OCI-LY7 (cell line): ENCODE results near the gene ZNRF3. TPM values are rescaled to one million over a fixed set of nuclear protein-coding genes. Genes with fewer than 3 reads are reported as not detected.

ENCODE experiments used
- BruUV-seq: library from RNA; stranded (reverse); fragments of 400-500 nt; replicated peaks from 2 replicates; lab custom pipeline; 2021; lab: Mats Ljungman, UMichigan
- CTCF ChIA-PET: fragments of 300-600 bp; sonication (Branson Sonifier 250); formaldehyde crosslinking; loops from one replicate; lab custom pipeline; 2022; ENCODE audit warnings: antibody characterized with exemption; ENCODE audit not compliant: unreplicated experiment; lab: Charles Lee
- POLR2A ChIA-PET: fragments of 300-600 bp; sonication (Branson Sonifier 250); formaldehyde crosslinking; loops from one replicate; lab custom pipeline; 2022; ENCODE audit warnings: antibody characterized with exemption; lab: Charles Lee
- DNase-seq: peaks from one replicate; pipeline ENCODE4 v3.0.0-alpha.2; 2015; ENCODE audit warnings: low spot score
- H2AFZ ChIP-seq: fragments of 200-600 bp; sonication (generic), shearing (Covaris generic); 2 replicates; pipeline ENCODE4 v1.6.1; 2014; ENCODE audit warnings: mild to moderate bottlenecking, antibody characterized with exemption, low read length, moderate library complexity
- H3K27ac ChIP-seq: fragments of 200-600 bp; sonication (generic); 2 replicates; pipeline ENCODE4 v1.5.1; 2014; ENCODE audit warnings: mixed run types, low read depth, mild to moderate bottlenecking, moderate library complexity, low read length, inconsistent platforms; ENCODE audit not compliant: poor library complexity, severe bottlenecking
- H3K36me3 ChIP-seq: fragments of 200-600 bp; sonication (generic); 2 replicates; pipeline ENCODE4 v1.6.1; 2014; ENCODE audit warnings: mild to moderate bottlenecking, antibody characterized with exemption, low read length, moderate library complexity, mixed read lengths; ENCODE audit not compliant: insufficient read depth
- H3K4me1 ChIP-seq: fragments of 200-600 bp; sonication (generic); 2 replicates; pipeline ENCODE4 v1.5.1; 2014; ENCODE audit warnings: mild to moderate bottlenecking, low read length; ENCODE audit not compliant: insufficient read depth, poor library complexity, severe bottlenecking
- H3K4me2 ChIP-seq: fragments of 200-600 bp; sonication (generic); 2 replicates; pipeline ENCODE4 v1.6.1; 2014; ENCODE audit warnings: mild to moderate bottlenecking, low read length
- H3K4me3 ChIP-seq: fragments of 200-600 bp; sonication (generic); 2 replicates; pipeline ENCODE4 v1.5.1; 2014; ENCODE audit warnings: mild to moderate bottlenecking, low read depth, low read length; ENCODE audit not compliant: poor library complexity, severe bottlenecking
- H3K79me2 ChIP-seq: fragments of 200-600 bp; sonication (generic); 2 replicates; pipeline ENCODE4 v1.6.1; 2016; ENCODE audit warnings: low read depth, mild to moderate bottlenecking, low read length, moderate library complexity, mixed read lengths; ENCODE audit not compliant: insufficient read depth
- H3K9me2 ChIP-seq: fragments of 200-600 bp; sonication (generic); 2 replicates; pipeline ENCODE4 v1.6.1; 2016; ENCODE audit warnings: mild to moderate bottlenecking, low read length, mixed read lengths; ENCODE audit not compliant: insufficient read depth
- H3K9me3 ChIP-seq: fragments of 200-600 bp; sonication (generic); 2 replicates; pipeline ENCODE4 v1.6.1; 2014; ENCODE audit warnings: mild to moderate bottlenecking, mixed run types, low read length, mixed read lengths
- H4K20me1 ChIP-seq: fragments of 200-600 bp; sonication (generic); 2 replicates; pipeline ENCODE4 v1.6.1; 2014; ENCODE audit warnings: mild to moderate bottlenecking, antibody characterized with exemption, low read length, moderate library complexity, mixed read lengths; ENCODE audit not compliant: insufficient read depth
- EZH2phosphoT487 ChIP-seq: fragments of 200-600 bp; sonication (generic); IDR thresholded peaks from 2 replicates; pipeline ENCODE4 v1.6.1; 2018; ENCODE audit warnings: low read depth, borderline replicate concordance, mild to moderate bottlenecking, mixed run types, antibody characterized with exemption, low read length, moderate library complexity, mixed read lengths
- intact Hi-C: fragments of 100-400 bp; cut with micrococcal nuclease; formaldehyde crosslinking; loops from one replicate; pipeline ENCODE4 v1.10.0; 2022; ENCODE audit not compliant: unreplicated experiment
- total RNA-seq, 2 experiments: library from RNA; depleted of rRNA in 1 of 2; stranded (reverse); fragments of >200 nt in 1 of 2; shearing (Covaris generic) in 1 of 2; gene quantifications; 2 replicates each; pipeline ENCODE4 v1.2.3, GENCODE V29; 2014 to 2022
- TF ChIP-seq, protein P1 (sequence below): fragments of 200-600 bp; sonication (generic); conservative IDR thresholded peaks from 2 replicates; pipeline ENCODE4 v1.5.1; 2014; ENCODE audit warnings: mild to moderate bottlenecking, antibody characterized with exemption, low read length, moderate library complexity, mixed read lengths

Gene ZNRF3
- total RNA-seq, 2 experiments from 2014 or later = 3.6 to 3.9 TPM

DNA sequence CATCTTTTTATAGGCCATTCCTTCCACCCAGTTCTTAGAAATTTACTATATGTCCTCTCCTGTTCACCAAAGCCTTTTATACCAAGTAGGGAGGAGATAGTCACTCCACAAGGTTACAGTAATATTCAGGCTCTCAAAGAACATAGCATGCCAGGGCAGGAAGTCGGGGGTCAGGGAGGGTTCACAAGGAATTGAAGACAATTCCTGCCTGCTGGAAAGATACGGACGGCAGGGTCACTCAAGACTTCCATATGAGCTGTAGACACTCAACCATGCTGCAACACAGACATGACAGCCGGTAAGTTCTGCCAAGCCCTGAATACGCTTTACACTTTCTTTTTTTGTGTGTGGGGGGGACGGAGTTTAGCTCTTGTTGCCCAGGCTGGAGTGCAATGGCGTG lies 177.6 kb downstream of the ZNRF3 start:
- ChIA-PET POLR2A (interaction anchor here (0.7 kb wide), 1 partner anchor 97 kb away, joined by 3 read pairs; no protein-coding TSS in a partner anchor), CTCF (no interaction called here)
- intact Hi-C loops = no loop called here
- H3K4me2 ChIP-seq = no peak overlapping the region
- BruUV-seq = no TSS peak
- TF ChIP-seq, protein P1, sequence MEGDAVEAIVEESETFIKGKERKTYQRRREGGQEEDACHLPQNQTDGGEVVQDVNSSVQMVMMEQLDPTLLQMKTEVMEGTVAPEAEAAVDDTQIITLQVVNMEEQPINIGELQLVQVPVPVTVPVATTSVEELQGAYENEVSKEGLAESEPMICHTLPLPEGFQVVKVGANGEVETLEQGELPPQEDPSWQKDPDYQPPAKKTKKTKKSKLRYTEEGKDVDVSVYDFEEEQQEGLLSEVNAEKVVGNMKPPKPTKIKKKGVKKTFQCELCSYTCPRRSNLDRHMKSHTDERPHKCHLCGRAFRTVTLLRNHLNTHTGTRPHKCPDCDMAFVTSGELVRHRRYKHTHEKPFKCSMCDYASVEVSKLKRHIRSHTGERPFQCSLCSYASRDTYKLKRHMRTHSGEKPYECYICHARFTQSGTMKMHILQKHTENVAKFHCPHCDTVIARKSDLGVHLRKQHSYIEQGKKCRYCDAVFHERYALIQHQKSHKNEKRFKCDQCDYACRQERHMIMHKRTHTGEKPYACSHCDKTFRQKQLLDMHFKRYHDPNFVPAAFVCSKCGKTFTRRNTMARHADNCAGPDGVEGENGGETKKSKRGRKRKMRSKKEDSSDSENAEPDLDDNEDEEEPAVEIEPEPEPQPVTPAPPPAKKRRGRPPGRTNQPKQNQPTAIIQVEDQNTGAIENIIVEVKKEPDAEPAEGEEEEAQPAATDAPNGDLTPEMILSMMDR = no peak
- TF ChIP-seq EZH2phosphoT487 = no peak
- no peaks in the 10 kb centered on the region for H3K4me1 ChIP-seq
- H3K36me3 ChIP-seq = no peaks in the 10 kb centered on the region
- H4K20me1 ChIP-seq = no peaks in the 10 kb centered on the region
- no peak overlapping the region for H2AFZ ChIP-seq
- no peaks in the 10 kb centered on the region for H3K9me3 ChIP-seq
- H3K27ac ChIP-seq = no peak overlapping the region
- DNase-seq = no peak
- H3K9me2 ChIP-seq = no peaks in the 10 kb centered on the region
- H3K79me2 ChIP-seq = no peaks in the 10 kb centered on the region
- no peak overlapping the region for H3K4me3 ChIP-seq

DNA sequence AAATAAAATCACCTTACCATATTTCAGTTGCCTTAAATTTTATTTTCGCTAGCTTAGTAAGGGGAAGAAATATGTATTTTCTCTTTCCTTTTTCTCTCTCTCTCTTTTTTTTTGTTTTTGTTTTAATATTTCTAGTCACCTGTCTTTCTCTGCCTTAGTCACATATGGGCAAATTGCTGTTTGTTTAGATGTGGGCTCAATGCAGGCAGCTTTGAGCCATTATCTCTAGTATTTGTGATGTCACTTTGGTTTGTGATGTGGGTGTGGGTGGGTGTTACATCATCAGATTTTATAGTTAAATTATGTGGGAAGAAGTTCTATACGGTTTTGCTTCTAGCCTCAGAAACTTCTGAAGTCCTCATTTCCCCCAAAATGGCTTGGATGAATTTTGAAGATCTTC lies 178.4 kb downstream of the ZNRF3 start, which contains the start of gene C22orf31:
TSS of gene C22orf31 (minus strand) at position 59 of the 400 bp plus-strand sequence. CDS start at position 20, 39 bp downstream.
- H4K20me1 ChIP-seq = no peaks in the 10 kb centered on the region
- no peaks in the 10 kb centered on the region for H3K9me2 ChIP-seq
- no TSS peak for BruUV-seq
- H3K36me3 ChIP-seq = no peaks in the 10 kb centered on the region
- intact Hi-C loops = no loop called here
- no peaks in the 10 kb centered on the region for H3K4me1 ChIP-seq
- CTCF ChIA-PET = no interaction called here
- TF ChIP-seq EZH2phosphoT487 = no peak
- TF ChIP-seq, protein P1 = no peak
- no peak for DNase-seq
- no peaks in the 10 kb centered on the region for H3K9me3 ChIP-seq
- H3K4me3 ChIP-seq = no peak within 1 kb of the TSS
- H2AFZ ChIP-seq = no peak within 1 kb of the TSS
- H3K79me2 ChIP-seq = no peaks in the 10 kb centered on the region
- POLR2A ChIA-PET = interaction anchor here (0.7 kb wide), 1 partner anchor 96 kb away, joined by 3 read pairs; no protein-coding TSS in a partner anchor
- no peak within 1 kb of the TSS for H3K4me2 ChIP-seq
- no peak within 1 kb of the TSS for H3K27ac ChIP-seq

DNA sequence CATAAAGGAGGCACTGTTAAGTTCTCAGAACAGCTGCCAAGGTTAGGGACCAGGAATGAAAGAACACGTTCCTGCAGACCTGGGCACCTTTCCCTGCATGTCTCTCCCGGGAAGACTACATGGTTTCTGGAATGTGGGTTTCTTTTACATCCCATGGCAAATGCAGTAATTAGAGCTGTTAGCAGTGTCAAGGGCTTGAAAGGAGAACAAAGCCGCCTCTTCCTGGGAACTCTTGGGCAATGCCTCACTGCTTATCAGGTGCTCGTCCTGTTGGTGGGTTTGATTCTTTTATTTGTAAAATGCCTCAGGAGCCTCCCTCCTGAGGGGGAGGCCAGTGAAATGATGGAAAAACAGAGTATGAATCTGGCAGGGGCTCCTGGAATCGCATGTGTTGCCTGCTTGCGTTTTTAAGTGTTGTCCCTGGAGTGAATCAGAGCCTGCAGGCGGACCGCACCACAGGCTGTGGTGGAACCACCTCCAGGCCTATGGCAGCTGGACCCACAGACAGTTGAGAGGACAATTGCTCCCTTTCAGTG lies 179.0 kb downstream of the ZNRF3 start:
- BruUV-seq = no TSS peak
- Histone ChIP-seq H3K4me2 (no peak overlapping the region), H3K9me3 (no peaks in the 10 kb centered on the region), H3K79me2 (no peaks in the 10 kb centered on the region), H3K4me3 (no peak overlapping the region), H3K4me1 (no peaks in the 10 kb centered on the region), H3K27ac (no peak overlapping the region), H3K9me2 (no peaks in the 10 kb centered on the region), H3K36me3 (no peaks in the 10 kb centered on the region), H4K20me1 (no peaks in the 10 kb centered on the region), H2AFZ (no peak overlapping the region)
- ChIA-PET POLR2A (no interaction called here), CTCF (no interaction called here)
- TF ChIP-seq, protein P1 = no peak
- TF ChIP-seq EZH2phosphoT487 = no peak
- intact Hi-C loops = no loop called here
- no peak for DNase-seq
